Measurements from ENCODE around the gene CCDC85C. TPM values are rescaled to one million over a fixed set of nuclear protein-coding genes. Genes with fewer than 3 reads are reported as not detected.

The CCDC85C gene
- polyA plus RNA-seq, 1 of the 3 experiments (the other 2 are of a cell fraction), result 9.6 TPM

- peak overlapping the region in 1 of 2 experiments; percentile 99; a peak in 3 of 4 replicates for H3K27ac ChIP-seq (ENCODE audit: low read depth in 2 of 2, low read length in 1 of 2)
- H3K9me3 ChIP-seq, result no peaks in the 10 kb centered on the region
- H3K36me3 ChIP-seq (replicated peaks in 1 of 2; ENCODE audit: control insufficient read depth in 1 of 2, insufficient read depth in 2 of 2, low read length in 1 of 2), result no peaks in the 10 kb centered on the region
- no peak for TF ChIP-seq USF2 (IDR thresholded peaks at IDR 0.05; ENCODE audit: borderline replicate concordance, low read depth, low read length)
- TF ChIP-seq MEF2A (IDR thresholded peaks at IDR 0.05; ENCODE audit: borderline replicate concordance, low read depth), result no peak
- TF ChIP-seq MXI1 (IDR thresholded peaks at IDR 0.05; ENCODE audit: low read depth, low read length), result no peak
- TF ChIP-seq GABPA (IDR thresholded peaks at IDR 0.05; ENCODE audit: low read depth), result no peak
- TF ChIP-seq JUND (IDR thresholded peaks at IDR 0.05), result no peak
- no peak for DNase-seq
- ChIA-PET CTCF (interaction anchor here (0.9 to 5.2 kb wide), 10 partner anchors 9 to 63 kb away, joined by 3 to 37 read pairs (median 4); partner anchors contain the start of gene CCDC85C), POLR2A (interaction anchor here (0.6 to 1.7 kb wide), 5 partner anchors 8 to 42 kb away, joined by 3 to 14 read pairs (median 4); partner anchors contain the start of gene CCDC85C)
- no peak overlapping the region for H2AFZ ChIP-seq (ENCODE audit: low read depth)
- no peak overlapping the region for H3K4me3 ChIP-seq (ENCODE audit: low read depth in 2 of 2, low read length in 1 of 2)
- no peaks in the 10 kb centered on the region for H3K9me2 ChIP-seq
- H3K4me2 ChIP-seq, result peak overlapping the region; percentile 62; the same call in 1 of the 2 replicates
- 77% methylated on average over 4 of the region's 4 CpGs for WGBS (ENCODE audit: low lambda C conversion rate)
- peaks cover 51 to 97% of the 10 kb centered on the region in 2 experiments for H3K4me1 ChIP-seq (ENCODE audit: control insufficient read depth in 1 of 2, insufficient read depth in 2 of 2, low read depth in 1 of 2, low read length in 1 of 2)
- no peak overlapping the region for H3K9ac ChIP-seq
- no peaks in the 10 kb centered on the region for H3K27me3 ChIP-seq (ENCODE audit: insufficient read depth)
- H4K20me1 ChIP-seq (ENCODE audit: insufficient read depth), result peaks cover 81% of the 10 kb centered on the region
- H3F3A ChIP-seq (replicated peaks; ENCODE audit: insufficient read depth), result peaks cover 9% of the 10 kb centered on the region
- peaks cover 90% of the 10 kb centered on the region for H3K79me2 ChIP-seq (ENCODE audit: insufficient read depth)
Measured at GRCh38 chr14:99565383-99565782, 38.6 kb downstream of the CCDC85C start.

GRCh38 chr14:99564926-99565259 lies 39.1 kb downstream of the CCDC85C start:
- peak overlapping the region; percentile 38 to 99; a peak in 3 of 4 replicates for H3K27ac ChIP-seq (ENCODE audit: low read depth in 2 of 2, low read length in 1 of 2)
- no peak overlapping the region for H2AFZ ChIP-seq (ENCODE audit: low read depth)

GRCh38 chr14:99564256-99564925 lies 39.6 kb downstream of the CCDC85C start:
- H3K27me3 ChIP-seq (ENCODE audit: insufficient read depth), result no peaks in the 10 kb centered on the region
- H3K79me2 ChIP-seq (ENCODE audit: insufficient read depth), result peaks cover 97% of the 10 kb centered on the region
- peak overlapping the region; percentile 38 to 99; a peak in 3 of 4 replicates for H3K27ac ChIP-seq (ENCODE audit: low read depth in 2 of 2, low read length in 1 of 2)
- peaks cover 9% of the 10 kb centered on the region for H3F3A ChIP-seq (replicated peaks; ENCODE audit: insufficient read depth)
- peaks cover 51 to 97% of the 10 kb centered on the region in 2 experiments for H3K4me1 ChIP-seq (ENCODE audit: control insufficient read depth in 1 of 2, insufficient read depth in 2 of 2, low read depth in 1 of 2, low read length in 1 of 2)
- 45% methylated on average over 10 of the region's 11 CpGs for WGBS (ENCODE audit: low lambda C conversion rate)
- H4K20me1 ChIP-seq (ENCODE audit: insufficient read depth), result peaks cover 79% of the 10 kb centered on the region
- no peak overlapping the region for H2AFZ ChIP-seq (ENCODE audit: low read depth)
- ChIA-PET CTCF (interaction anchor here (1.2 to 5.2 kb wide), 7 partner anchors 10 to 46 kb away, joined by 4 to 37 read pairs (median 8); partner anchors contain the start of gene CCDC85C), POLR2A (interaction anchor here (0.6 to 1.7 kb wide), 6 partner anchors 9 to 41 kb away, joined by 3 to 14 read pairs (median 4); partner anchors contain the start of gene CCDC85C)
- peak overlapping the region; percentile 62; the same call in 1 of the 2 replicates for H3K4me2 ChIP-seq
- peak overlapping the region in 1 of 2 experiments; percentile 7; a peak in 1 of 4 replicates for H3K4me3 ChIP-seq (ENCODE audit: low read depth in 2 of 2, low read length in 1 of 2)
- no peaks in the 10 kb centered on the region for H3K9me2 ChIP-seq
- DNase-seq, result peak; percentile 81
- H3K9me3 ChIP-seq, result no peaks in the 10 kb centered on the region
- H3K36me3 ChIP-seq (replicated peaks in 1 of 2; ENCODE audit: control insufficient read depth in 1 of 2, insufficient read depth in 2 of 2, low read length in 1 of 2), result no peaks in the 10 kb centered on the region
- no peak overlapping the region for H3K9ac ChIP-seq
- peak; percentile 76; the same call in 1 of the 2 replicates for TF ChIP-seq MXI1 (IDR thresholded peaks at IDR 0.05; ENCODE audit: low read depth, low read length)
- TF ChIP-seq FOXJ3 (CRISPR knock-in tag; IDR thresholded peaks at IDR 0.05), result peak; percentile 99
- no peak for TF ChIP-seq USF2 (IDR thresholded peaks at IDR 0.05; ENCODE audit: borderline replicate concordance, low read depth, low read length)
- TF ChIP-seq SMC3 (IDR thresholded peaks at IDR 0.05; ENCODE audit: low read depth, low read length), result peak; percentile 8; the same call in 1 of the 2 replicates
- TF ChIP-seq REST (IDR thresholded peaks at IDR 0.05; ENCODE audit: low read depth, low read length), result no peak
- no peak for TF ChIP-seq GABPA (IDR thresholded peaks at IDR 0.05; ENCODE audit: low read depth)
- 0 out of 2 replicates have a peak, but pooled peaks have one; percentile 15 for TF ChIP-seq MAX (IDR thresholded peaks at IDR 0.05; ENCODE audit: low read depth)

More at GRCh38 chr14:99564926-99565259, 39.1 kb downstream of the CCDC85C start:
- peaks cover 51 to 97% of the 10 kb centered on the region in 2 experiments for H3K4me1 ChIP-seq (ENCODE audit: control insufficient read depth in 1 of 2, insufficient read depth in 2 of 2, low read depth in 1 of 2, low read length in 1 of 2)
- no peaks in the 10 kb centered on the region for H3K9me3 ChIP-seq
- ChIA-PET POLR2A (interaction anchor here (0.6 to 1.7 kb wide), 6 partner anchors 9 to 41 kb away, joined by 3 to 14 read pairs (median 4); partner anchors contain the start of gene CCDC85C), CTCF (interaction anchor here (1.0 to 5.2 kb wide), 9 partner anchors 9 to 64 kb away, joined by 3 to 37 read pairs (median 4); partner anchors contain the start of gene CCDC85C)
- no peaks in the 10 kb centered on the region for H3K36me3 ChIP-seq (replicated peaks in 1 of 2; ENCODE audit: control insufficient read depth in 1 of 2, insufficient read depth in 2 of 2, low read length in 1 of 2)
- peak overlapping the region in 1 of 2 experiments; percentile 7; a peak in 1 of 4 replicates for H3K4me3 ChIP-seq (ENCODE audit: low read depth in 2 of 2, low read length in 1 of 2)
- H3K4me2 ChIP-seq, result peak overlapping the region; percentile 62; the same call in 1 of the 2 replicates
- peaks cover 9% of the 10 kb centered on the region for H3F3A ChIP-seq (replicated peaks; ENCODE audit: insufficient read depth)
- TF ChIP-seq EZH2phosphoT487 (IDR thresholded peaks at IDR 0.05; ENCODE audit: borderline replicate concordance, low read depth) (no peak), TAF1 (IDR thresholded peaks at IDR 0.05; ENCODE audit: borderline replicate concordance, low read depth, low read length) (no peak), FOSL2 (IDR thresholded peaks at IDR 0.05; ENCODE audit: borderline replicate concordance, low read depth) (no peak), FOXJ3 (CRISPR knock-in tag; IDR thresholded peaks at IDR 0.05) (no peak), GATA2 (CRISPR knock-in tag; IDR thresholded peaks at IDR 0.05) (no peak)
- peak; percentile 69 for DNase-seq
- no peaks in the 10 kb centered on the region for H3K9me2 ChIP-seq
- peaks cover 95% of the 10 kb centered on the region for H3K79me2 ChIP-seq (ENCODE audit: insufficient read depth)
- peaks cover 82% of the 10 kb centered on the region for H4K20me1 ChIP-seq (ENCODE audit: insufficient read depth)
- H3K9ac ChIP-seq, result no peak overlapping the region
- no CpG with 5 or more reads among the region's 14 CpGs for WGBS (ENCODE audit: low lambda C conversion rate)
- H3K27me3 ChIP-seq (ENCODE audit: insufficient read depth), result no peaks in the 10 kb centered on the region
